ENCODE results near the gene SLC1A2. TPM values are rescaled to one million over a fixed set of nuclear protein-coding genes. Genes with fewer than 3 reads are reported as not detected.
A peak's percentile ranks its signal among the peaks of the same experiment; 100 is the strongest.
"Not testable (repeated sequence)": the region's sequence is repeated elsewhere in the genome, so short reads cannot be mapped to it uniquely, and the experiment has no call there.

Gene SLC1A2
- total RNA-seq, 4 donors from 2014 or later = 0.05 to 1.2 (median 0.54) TPM

DNA sequence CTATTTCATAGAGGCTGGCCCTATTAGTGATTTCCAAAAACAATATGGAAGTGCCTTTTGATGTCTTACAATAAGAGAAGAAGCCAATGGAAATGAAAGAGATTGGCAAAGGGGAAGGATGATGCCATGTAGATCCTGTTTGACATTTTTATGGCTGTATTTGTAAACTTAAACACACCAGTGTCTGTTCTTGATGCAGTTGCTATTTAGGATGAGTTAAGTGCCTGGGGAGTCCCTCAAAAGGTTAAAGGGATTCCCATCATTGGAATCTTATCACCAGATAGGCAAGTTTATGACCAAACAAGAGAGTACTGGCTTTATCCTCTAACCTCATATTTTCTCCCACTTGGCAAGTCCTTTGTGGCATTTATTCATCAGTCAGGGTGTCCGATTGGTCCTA is 189.0 kb downstream of the SLC1A2 start:
- TF ChIP-seq POLR2A (IDR thresholded peaks at IDR 0.05) = no peak
- no peak for TF ChIP-seq CTCF (IDR thresholded peaks at IDR 0.05)
- Histone ChIP-seq H3K27me3 (no peaks in the 10 kb centered on the region), H3K36me3 (no peaks in the 10 kb centered on the region), H3K4me1 (peaks cover 42 to 44% of the 10 kb centered on the region in 2 donors), H3K4me3 (replicated peaks in 1 of 3) (no peak overlapping the region), H3K9me3 (no peaks in the 10 kb centered on the region), H3K27ac (peak overlapping the region; percentile 73 to 82 (median 79))
- intact Hi-C loops (cut with DNase I) = loop anchor here (10.0 kb wide), 1 partner anchor 96 kb away; the partner anchor contains the start of gene CD44
- DNase-seq = no peak
- 35 to 50% methylated on average over 1 of the region's 1 CpG for WGBS, 2 donors

GRCh38 chr11:35228328-35228725 is 191.0 kb downstream of the SLC1A2 start:
- Histone ChIP-seq H3K9me3 (no peaks in the 10 kb centered on the region), H3K4me1 (peaks cover 31 to 38% of the 10 kb centered on the region in 2 donors), H3K27ac (no peak overlapping the region), H3K4me3 (replicated peaks in 1 of 3) (no peak overlapping the region), H3K36me3 (peaks cover 0 to under 1% of the 10 kb centered on the region in 2 donors), H3K27me3 (no peaks in the 10 kb centered on the region)
- TF ChIP-seq POLR2A (IDR thresholded peaks at IDR 0.05) (no peak), CTCF (IDR thresholded peaks at IDR 0.05) (no peak)
- intact Hi-C loops (cut with DNase I) = no loop called here
- no peak for DNase-seq
- WGBS, 2 donors = 91 to 93% methylated on average over 3 of the region's 3 CpGs

DNA sequence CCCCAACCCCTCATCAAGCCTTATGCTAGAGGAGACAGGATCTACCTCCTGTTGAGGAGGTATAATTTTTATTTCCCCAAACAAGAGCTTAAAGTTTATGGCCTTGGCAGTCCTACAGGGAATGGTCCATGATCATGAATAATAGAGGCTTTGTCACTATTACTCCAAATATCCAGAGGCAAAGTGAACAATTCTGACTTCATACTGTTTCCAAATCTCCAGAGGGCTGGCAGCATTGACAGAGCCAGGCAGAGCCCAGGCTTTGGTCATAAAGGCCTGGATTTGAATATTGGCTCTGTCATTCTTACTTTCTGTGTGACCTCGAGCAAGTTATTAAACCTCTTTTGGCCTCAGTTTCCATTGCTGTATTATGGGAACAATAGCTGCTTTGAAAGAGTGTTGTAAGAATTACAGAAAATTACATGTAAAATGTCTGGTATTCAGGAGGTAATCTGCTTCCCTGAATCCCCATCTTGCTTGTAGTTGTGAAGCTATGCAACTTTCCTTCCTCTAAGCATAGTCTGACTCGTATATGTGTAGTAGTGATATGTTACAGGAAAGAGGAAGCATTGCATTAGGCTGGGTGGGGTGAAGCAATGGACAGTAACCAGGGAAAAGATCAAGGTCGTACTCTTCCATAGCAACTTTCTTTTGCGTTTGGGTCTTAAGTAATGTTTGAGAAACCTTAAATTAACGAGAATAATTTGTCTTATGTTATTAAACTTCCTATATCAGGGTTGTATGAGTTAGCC is 191.6 kb downstream of the SLC1A2 start:
- Histone ChIP-seq H3K4me3 (replicated peaks in 1 of 3) (no peak overlapping the region), H3K27me3 (no peaks in the 10 kb centered on the region), H3K4me1 (peaks cover 27 to 32% of the 10 kb centered on the region in 2 donors), H3K9me3 (no peaks in the 10 kb centered on the region), H3K36me3 (peaks cover 0 to 4% of the 10 kb centered on the region in 2 donors), H3K27ac (no peak overlapping the region)
- 89 to 90% methylated on average over 5 of the region's 5 CpGs for WGBS, 2 donors
- intact Hi-C loops (cut with DNase I) = no loop called here
- no peak for DNase-seq
- no peak for TF ChIP-seq CTCF (IDR thresholded peaks at IDR 0.05)
- TF ChIP-seq POLR2A (IDR thresholded peaks at IDR 0.05) = no peak

DNA sequence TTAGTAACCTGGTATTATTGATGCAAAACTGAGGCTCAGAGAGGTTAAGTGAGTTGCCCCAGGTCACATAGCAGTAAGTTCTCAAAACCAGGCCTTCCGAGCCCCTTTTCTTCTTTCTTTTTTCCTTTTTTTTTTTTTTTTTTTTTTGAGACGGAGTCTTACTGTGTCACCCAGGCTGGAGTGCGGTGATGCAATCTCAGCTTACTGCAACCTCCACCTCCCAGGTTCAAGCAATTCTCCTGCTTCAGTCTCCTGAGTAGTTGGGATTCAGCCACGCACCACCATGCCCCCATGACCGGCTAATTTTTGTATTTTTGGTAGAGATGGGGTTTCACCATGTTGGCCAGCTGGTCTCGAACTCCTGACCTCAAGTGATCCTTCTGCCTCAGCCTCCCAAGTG is 192.6 kb downstream of the SLC1A2 start:
- H3K4me3 ChIP-seq (replicated peaks in 1 of 3); H3K27ac ChIP-seq; H3K9me3 ChIP-seq; H3K36me3 ChIP-seq; DNase-seq; intact Hi-C loops (cut with DNase I); H3K27me3 ChIP-seq: not testable (repeated sequence)
- 96 to 97% methylated on average over 6 of the region's 6 CpGs for WGBS, 2 donors
- peaks cover 17 to 22% of the 10 kb centered on the region in 2 donors for H3K4me1 ChIP-seq

- WGBS, 2 donors = 77 to 81% methylated on average over 3 of the region's 3 CpGs
- Histone ChIP-seq H3K36me3 (peaks cover 0 to 4% of the 10 kb centered on the region in 2 donors), H3K9me3 (no peaks in the 10 kb centered on the region), H3K4me1 (peaks cover 10 to 15% of the 10 kb centered on the region in 2 donors), H3K27ac (no peak overlapping the region), H3K27me3 (no peaks in the 10 kb centered on the region), H3K4me3 (replicated peaks in 1 of 3) (no peak overlapping the region)
- no peak for DNase-seq
- TF ChIP-seq CTCF (IDR thresholded peaks at IDR 0.05) = no peak
- TF ChIP-seq POLR2A (IDR thresholded peaks at IDR 0.05) = no peak
- intact Hi-C loops (cut with DNase I) = no loop called here
Observed at GRCh38 chr11:35225946-35226520, 193.3 kb downstream of the SLC1A2 start.

All from thyroid gland (tissue), 4 donors.